HG03095 (cell line): Measurements from ENCODE around the gene EFCC1.
A peak's percentile ranks its signal among the peaks of the same experiment; 100 is the strongest.
"Not testable (repeated sequence)": the region's sequence is repeated elsewhere in the genome, so short reads cannot be mapped to it uniquely, and the experiment has no call there.

Experiments used
- ATAC-seq: cut with Tn5 transposase; IDR thresholded peaks from one replicate; pipeline ENCODE4 v1.9.1; 2021; ENCODE audit warnings: moderate library complexity; ENCODE audit not compliant: unreplicated experiment

Gene EFCC1

GRCh38 chr3:129069313-129070085, 68.4 kb downstream of the EFCC1 start:
- not testable (repeated sequence) for ATAC-seq

- no peak for ATAC-seq
Observed at GRCh38 chr3:129070086-129070885, 69.2 kb downstream of the EFCC1 start.

- ATAC-seq: no peak
Observed at GRCh38 chr3:129077222-129077621, 76.1 kb downstream of the EFCC1 start.

- ATAC-seq: no peak
Observed at GRCh38 chr3:129078510-129078909, 77.4 kb downstream of the EFCC1 start.

- no peak for ATAC-seq
Observed at GRCh38 chr3:129081503-129081902, 80.4 kb downstream of the EFCC1 start.

- ATAC-seq: no peak
Observed at GRCh38 chr3:129082026-129082425, 80.9 kb downstream of the EFCC1 start.

- no peak for ATAC-seq
Observed at GRCh38 chr3:129084501-129084900, 83.4 kb downstream of the EFCC1 start.

GRCh38 chr3:129085165-129085715, 84.1 kb downstream of the EFCC1 start:
- ATAC-seq: no peak

GRCh38 chr3:129085818-129086217, 84.7 kb downstream of the EFCC1 start:
- ATAC-seq: no peak

GRCh38 chr3:129087138-129087702, 86.1 kb downstream of the EFCC1 start:
- no peak for ATAC-seq

- ATAC-seq: peak; percentile 56
Observed at GRCh38 chr3:129087904-129088303, 86.8 kb downstream of the EFCC1 start.

- ATAC-seq: not testable (repeated sequence)
Observed at GRCh38 chr3:129088312-129088711, 87.2 kb downstream of the EFCC1 start.
